ENCODE measurements around the gene SLC26A11. TPM values are rescaled to one million over a fixed set of nuclear protein-coding genes. Genes with fewer than 3 reads are reported as not detected.

The SLC26A11 gene
- total RNA-seq: 6.6 and 8.1 TPM in 2 replicates

GRCh38 chr17:80220054-80220735, at the start of gene SLC26A11, which contains the start of gene SGSH:
Gene SLC26A11, plus strand, starts transcription at chr17:80220427. Its CDS starts 1,134 bp downstream, at chr17:80221561.
Gene SGSH, minus strand, starts transcription at chr17:80220333. Its CDS starts 20 bp downstream, at chr17:80220313.

GRCh38 chr17:80260791-80261158, 40.5 kb downstream of the SLC26A11 start, which contains the start of gene RNF213:
Gene RNF213, plus strand, starts transcription at chr17:80260852. Its CDS starts 2,830 bp downstream, at chr17:80263682.

Other genes with a start within 250 kb of the SLC26A11 start
- gene TBC1D16, start 184.6 kb upstream of the SLC26A11 start, total RNA-seq: 27.7 and 29.8 TPM in 2 replicates
- gene CCDC40, start 183.8 kb upstream of the SLC26A11 start, total RNA-seq: 0.29 and 0.53 TPM in 2 replicates
- gene GAA, start 118.8 kb upstream of the SLC26A11 start, total RNA-seq: 53.2 and 61.4 TPM in 2 replicates
- gene EIF4A3, start 73.3 kb upstream of the SLC26A11 start, total RNA-seq: 95.0 and 117 TPM in 2 replicates
- gene CARD14, start 50.4 kb upstream of the SLC26A11 start, total RNA-seq: not detected in 2 replicates
- gene SGSH, start 94 bp upstream of the SLC26A11 start, total RNA-seq: 12.4 and 17.0 TPM in 2 replicates
- 36.9 and 42.2 TPM in 2 replicates for gene RNF213, start 40.4 kb downstream of the SLC26A11 start, total RNA-seq
- 14.7 and 24.8 TPM in 2 replicates for gene ENDOV, start 194.7 kb downstream of the SLC26A11 start, total RNA-seq

Measured in myometrial cell (primary cell).